Stimulated activated CD4-positive, alpha-beta T cell treated with anti-CD3 and anti-CD28 coated beads, Interleukin-4, amount 100 ng/mL, for 1 hour (primary cell): ENCODE results near the gene DMAP1.

ENCODE experiments used
- DNase-seq: peaks from one replicate; pipeline ENCODE4 v3.0.0-alpha.2; 2020

DMAP1 gene

GRCh38 chr1:44228218-44228617, 14.9 kb downstream of the DMAP1 start:
- no peak for DNase-seq

GRCh38 chr1:44229435-44230167, 16.3 kb downstream of the DMAP1 start:
- no peak for DNase-seq

GRCh38 chr1:44230796-44231195, 17.5 kb downstream of the DMAP1 start:
- DNase-seq, result no peak

GRCh38 chr1:44233593-44233992, 20.3 kb downstream of the DMAP1 start:
- no peak for DNase-seq

GRCh38 chr1:44235808-44236207, 22.5 kb downstream of the DMAP1 start:
- DNase-seq, result no peak

- DNase-seq, result no peak
These were observed 23.4 kb downstream of the DMAP1 start for GRCh38 chr1:44236490-44237272.

GRCh38 chr1:44237721-44238457, 24.6 kb downstream of the DMAP1 start:
- DNase-seq, result peak; percentile 39

GRCh38 chr1:44238660-44239059, 25.4 kb downstream of the DMAP1 start:
- DNase-seq, result no peak

GRCh38 chr1:44239331-44239960, 26.2 kb downstream of the DMAP1 start:
- no peak for DNase-seq

- DNase-seq, result no peak
These were observed 26.7 kb downstream of the DMAP1 start for GRCh38 chr1:44239961-44240371.

- no peak for DNase-seq
These were observed 27.8 kb downstream of the DMAP1 start for GRCh38 chr1:44240802-44241671.

- DNase-seq, result no peak
These were observed 29.5 kb downstream of the DMAP1 start for GRCh38 chr1:44242746-44243145.

GRCh38 chr1:44243782-44244495, 30.7 kb downstream of the DMAP1 start:
- no peak for DNase-seq

GRCh38 chr1:44244986-44245385, 31.7 kb downstream of the DMAP1 start:
- no peak for DNase-seq

GRCh38 chr1:44246806-44247205, 33.5 kb downstream of the DMAP1 start:
- no peak for DNase-seq

- DNase-seq, result no peak
These were observed 36.3 kb downstream of the DMAP1 start for GRCh38 chr1:44249543-44249942.

GRCh38 chr1:44250068-44250781, 37.0 kb downstream of the DMAP1 start:
- DNase-seq, result no peak

GRCh38 chr1:44251486-44251885, 38.2 kb downstream of the DMAP1 start:
- no peak for DNase-seq

- DNase-seq, result no peak
These were observed 38.9 kb downstream of the DMAP1 start for GRCh38 chr1:44251989-44252671.

GRCh38 chr1:44254392-44254910, 41.2 kb downstream of the DMAP1 start:
- DNase-seq, result no peak
